Liver (tissue), 9 donors: ENCODE measurements around the gene HOXD11. TPM values are rescaled to one million over a fixed set of nuclear protein-coding genes. Genes with fewer than 3 reads are reported as not detected.
A peak's percentile ranks its signal among the peaks of the same experiment; 100 is the strongest.

Experiments
- DNase-seq: peaks from one replicate; pipeline ENCODE4 v3.0.0-alpha.2; 2017; ENCODE audit warnings: low spot score
- H3K27ac ChIP-seq, 2 donors: one replicate each; pipeline ENCODE4 v1.7.0; 2013; ENCODE audit warnings: inconsistent platforms in 2 of 2, low read length in 2 of 2, control low read depth in 1 of 2, low read depth in 1 of 2, mild to moderate bottlenecking in 1 of 2
- H3K27me3 ChIP-seq, 4 donors: one replicate each; pipeline versions ENCODE4 v1.6.1 to v1.7.0; 2013; ENCODE audit warnings: low read length in 3 of 4, inconsistent platforms in 1 of 4, mild to moderate bottlenecking in 1 of 4, moderate library complexity in 1 of 4; ENCODE audit not compliant: control insufficient read depth in 4 of 4, insufficient read depth in 4 of 4
- H3K36me3 ChIP-seq, 4 donors: one replicate each; pipeline versions ENCODE4 v1.6.1 to v1.7.0; 2013; ENCODE audit warnings: low read length in 3 of 4, mild to moderate bottlenecking in 3 of 4, low read depth in 1 of 4, moderate library complexity in 1 of 4; ENCODE audit not compliant: control insufficient read depth in 4 of 4, insufficient read depth in 3 of 4
- H3K4me1 ChIP-seq, 4 donors: one replicate each; pipeline versions ENCODE4 v1.6.1 to v1.7.0; 2013; ENCODE audit warnings: low read length in 3 of 4, mild to moderate bottlenecking in 3 of 4, moderate library complexity in 1 of 4; ENCODE audit not compliant: control insufficient read depth in 4 of 4, insufficient read depth in 4 of 4
- H3K4me3 ChIP-seq, 3 donors: one replicate each; pipeline versions ENCODE4 v1.6.1 to v1.7.0; 2013; ENCODE audit warnings: low read length in 3 of 3, control low read depth in 1 of 3, low read depth in 1 of 3, mild to moderate bottlenecking in 1 of 3
- H3K9ac ChIP-seq, 2 donors: one replicate each; pipeline ENCODE4 v1.7.0; 2013; ENCODE audit warnings: low read length in 2 of 2, mild to moderate bottlenecking in 2 of 2, moderate library complexity in 2 of 2, control low read depth in 1 of 2, low read depth in 1 of 2
- H3K9me3 ChIP-seq, 4 donors: one replicate each; pipeline versions ENCODE4 v1.6.1 to v1.7.0; 2013; ENCODE audit warnings: low read length in 3 of 4; ENCODE audit not compliant: control insufficient read depth in 4 of 4
- ATF3 ChIP-seq: IDR thresholded peaks from 2 replicates; pipeline ENCODE4 v1.6.1; 2016; ENCODE audit warnings: antibody characterized with exemption
- EGR1 ChIP-seq, 2 donors: IDR thresholded peaks; 2 replicates each; pipeline ENCODE4 v1.6.1; 2016 to 2018; ENCODE audit warnings: antibody characterized with exemption in 2 of 2, low read depth in 2 of 2
- FOXA1 ChIP-seq: IDR thresholded peaks from 2 replicates; pipeline ENCODE4 v1.6.1; 2016; ENCODE audit warnings: antibody characterized with exemption
- FOXA2 ChIP-seq: IDR thresholded peaks from 2 replicates; pipeline ENCODE4 v1.6.1; 2016; ENCODE audit warnings: antibody characterized with exemption
- GABPA ChIP-seq, 2 donors: IDR thresholded peaks in 1 of 2; conservative IDR thresholded peaks in 1 of 2; 2 replicates each; pipeline ENCODE4 v1.6.1; 2016; ENCODE audit warnings: antibody characterized with exemption in 2 of 2, mild to moderate bottlenecking in 1 of 2, moderate library complexity in 1 of 2
- HNF4A ChIP-seq, 2 donors: conservative IDR thresholded peaks; 2 replicates each; pipeline ENCODE4 v1.6.1; 2016; ENCODE audit warnings: antibody characterized with exemption in 2 of 2, mild to moderate bottlenecking in 2 of 2
- HNF4G ChIP-seq: IDR thresholded peaks from 2 replicates; pipeline ENCODE4 v1.6.1; 2016; ENCODE audit warnings: antibody characterized with exemption
- JUND ChIP-seq, 2 donors: IDR thresholded peaks; 2 replicates each; pipeline ENCODE4 v1.6.1; 2016; ENCODE audit warnings: antibody characterized with exemption in 2 of 2
- MAX ChIP-seq: IDR thresholded peaks from 2 replicates; pipeline ENCODE4 v1.6.1; 2016; ENCODE audit warnings: antibody characterized with exemption
- RAD21 ChIP-seq, 2 donors: IDR thresholded peaks; 2 replicates each; pipeline ENCODE4 v1.6.1; 2016; ENCODE audit warnings: antibody characterized with exemption in 2 of 2, mild to moderate bottlenecking in 2 of 2
- REST ChIP-seq: IDR thresholded peaks from 2 replicates; pipeline ENCODE4 v1.6.1; 2016; ENCODE audit warnings: antibody characterized with exemption, mild to moderate bottlenecking
- RXRA ChIP-seq, 2 donors: IDR thresholded peaks; 2 replicates each; pipeline ENCODE4 v1.6.1; 2017 to 2018; ENCODE audit warnings: antibody characterized with exemption in 2 of 2, mild to moderate bottlenecking in 1 of 2
- TAF1 ChIP-seq: conservative IDR thresholded peaks from 2 replicates; pipeline ENCODE4 v1.6.1; 2016; ENCODE audit warnings: antibody characterized with exemption, mild to moderate bottlenecking
- YY1 ChIP-seq: IDR thresholded peaks from 2 replicates; pipeline ENCODE4 v1.6.1; 2016; ENCODE audit warnings: antibody characterized with exemption, mild to moderate bottlenecking
- WGBS: extraction: QIAGEN DNeasy Blood & Tissue Kit; methylation state at CpG from one replicate; pipeline ENCODE4 v1.1.7; 2013; 5-methylcytosine and 5-hydroxymethylcytosine counted together
- polyA plus RNA-seq, 2 donors: library from polyadenylated mRNA; stranded (reverse) in 1 of 2; unstranded in 1 of 2; fragments of 200-250 nt in 1 of 2; fragments of >200 nt in 1 of 2; fragmentation: Nextera tagmentation in 1 of 2; extraction: Ambion mirVana in 1 of 2; gene quantifications; one replicate each; pipeline versions ENCODE4 v1.2.1 to v1.2.3, GENCODE V29; 2013 to 2015
- total RNA-seq, 2 donors: library from RNA; depleted of rRNA; stranded (reverse); fragments of >200 nt; gene quantifications; one replicate each; pipeline ENCODE4 v1.2.3, GENCODE V29; 2014
- donor health status: healthy.
- donor health status: healthy.
- donor health status: healthy.
- donor health status: healthy.
- donor health status: healthy.

The HOXD11 gene
- total and polyA plus RNA-seq, 4 donors = not detected

GRCh38 chr2:176154576-176155252, 47.6 kb downstream of the HOXD11 start:
- peaks cover 0 to 4% (median 0%) of the 10 kb centered on the region in 4 donors for H3K9me3 ChIP-seq
- peaks cover 9 to 38% (median 22%) of the 10 kb centered on the region in 4 donors for H3K27me3 ChIP-seq
- no peak for TF ChIP-seq RAD21 (IDR thresholded peaks at IDR 0.05)
- peak; percentile 51 to 72 for TF ChIP-seq RXRA (IDR thresholded peaks at IDR 0.05)
- TF ChIP-seq HNF4A (conservative IDR thresholded peaks at IDR 0.05) = peak in 1 of 2 donors; percentile 10
- no peak overlapping the region for H3K4me3 ChIP-seq
- 18% methylated on average over 11 of the region's 11 CpGs for WGBS
- H3K9ac ChIP-seq = no peak overlapping the region
- H3K27ac ChIP-seq = no peak overlapping the region
- H3K36me3 ChIP-seq = no peaks in the 10 kb centered on the region
- no peak for DNase-seq
- peaks cover 3 to 12% (median 6%) of the 10 kb centered on the region in 4 donors for H3K4me1 ChIP-seq

- no peak overlapping the region for H3K4me3 ChIP-seq
Measured at GRCh38 chr2:176155356-176156044, 48.4 kb downstream of the HOXD11 start.

More at GRCh38 chr2:176155356-176156044, 48.4 kb downstream of the HOXD11 start:
- Histone ChIP-seq H3K27me3 (peaks cover 9 to 34% (median 25%) of the 10 kb centered on the region in 4 donors), H3K36me3 (no peaks in the 10 kb centered on the region), H3K9me3 (peaks cover 0 to 4% (median 0%) of the 10 kb centered on the region in 4 donors), H3K4me1 (peaks cover 6 to 16% (median 11%) of the 10 kb centered on the region in 4 donors), H3K27ac (no peak overlapping the region), H3K9ac (no peak overlapping the region)
- 14% methylated on average over 6 of the region's 6 CpGs for WGBS
- DNase-seq = no peak
- TF ChIP-seq GABPA (IDR thresholded peaks at IDR 0.05 in 1 of 2, conservative IDR thresholded peaks at IDR 0.05 in 1 of 2) (no peak), YY1 (no peak), FOXA2 (no peak), JUND (IDR thresholded peaks at IDR 0.05) (no peak), TAF1 (no peak), MAX (no peak), EGR1 (IDR thresholded peaks at IDR 0.05; ENCODE audit: low read depth in 2 of 2) (no peak), RXRA (IDR thresholded peaks at IDR 0.05) (no peak), FOXA1 (no peak), ATF3 (no peak), REST (no peak), HNF4G (no peak)
